Measurements from ENCODE around the gene ZNF217.
"Not testable (repeated sequence)": the region's sequence is repeated elsewhere in the genome, so short reads cannot be mapped to it uniquely, and the experiment has no call there.

GRCh38 chr20:53590608-53591007 lies 3.0 kb downstream of the ZNF217 start:
- not testable (repeated sequence) for TF ChIP-seq SUZ12 (IDR thresholded peaks at IDR 0.05; ENCODE audit: extremely low read depth, insufficient read depth, insufficient read length); YY1 (IDR thresholded peaks at IDR 0.05; ENCODE audit: insufficient read depth, insufficient read length)

Data from NT2/D1 (cell line).